ENCODE measurements around the gene HAO2. TPM values are rescaled to one million over a fixed set of nuclear protein-coding genes. Genes with fewer than 3 reads are reported as not detected.
"Not testable (repeated sequence)": the region's sequence is repeated elsewhere in the genome, so short reads cannot be mapped to it uniquely, and the experiment has no call there.

The HAO2 gene
- total RNA-seq, 2 donors from 2014 or later = not detected

- no peaks in the 10 kb centered on the region for H3K9me3 ChIP-seq
- no peak overlapping the region for H3K27ac ChIP-seq
- H3K4me1 ChIP-seq (ENCODE audit: control insufficient read depth in 1 of 2, low read depth in 2 of 2) = no peaks in the 10 kb centered on the region
- DNase-seq (ENCODE audit: low spot score) (no peak), ATAC-seq (ENCODE audit: insufficient number of reproducible peaks, low FRiP score, low read depth) (no peak)
- no peaks in the 10 kb centered on the region for H3K36me3 ChIP-seq
- no peak overlapping the region for H3K4me3 ChIP-seq
- H3K27me3 ChIP-seq (replicated peaks; ENCODE audit: insufficient read depth) = no peaks in the 10 kb centered on the region
- TF ChIP-seq CTCF (IDR thresholded peaks at IDR 0.05) = no peak
Observed at GRCh38 chr1:119373465-119373864, 4.9 kb downstream of the HAO2 start.

DNA sequence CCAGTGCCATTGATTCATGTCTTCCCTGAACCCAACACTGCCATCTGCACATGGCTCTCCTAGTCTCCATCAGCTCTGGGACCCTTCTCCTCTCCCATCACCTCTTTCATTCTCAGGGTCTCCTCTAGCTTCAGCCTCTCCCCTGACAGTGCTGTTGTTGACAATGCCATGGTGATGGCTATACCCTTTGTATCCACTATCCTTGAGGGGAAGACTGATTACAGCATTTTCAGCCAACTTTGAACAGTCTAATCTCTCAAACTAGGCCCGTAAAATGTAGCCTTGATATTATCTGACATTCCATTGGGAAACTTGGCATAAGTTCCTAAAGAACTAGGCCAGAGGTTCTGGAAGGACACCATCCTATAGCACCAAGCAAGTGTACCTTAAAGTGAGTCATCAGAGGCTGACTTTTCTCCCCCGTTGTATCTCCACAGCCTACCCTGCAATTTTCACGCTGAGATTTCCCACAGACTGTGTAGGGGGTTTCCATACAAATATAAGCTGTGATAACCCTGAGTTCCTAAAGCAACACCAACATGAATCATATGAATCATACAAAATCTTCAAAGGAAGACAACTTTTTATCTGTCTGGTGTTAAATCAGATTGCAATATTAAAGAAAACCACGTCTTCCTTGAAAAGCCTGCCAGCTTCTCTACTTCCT is 5.8 kb downstream of the HAO2 start:
- Histone ChIP-seq H3K27ac (no peak overlapping the region), H3K36me3 (no peaks in the 10 kb centered on the region), H3K9me3 (no peaks in the 10 kb centered on the region), H3K4me3 (no peak overlapping the region), H3K27me3 (replicated peaks; ENCODE audit: insufficient read depth) (no peaks in the 10 kb centered on the region), H3K4me1 (ENCODE audit: control insufficient read depth in 1 of 2, low read depth in 2 of 2) (no peaks in the 10 kb centered on the region)
- no peak for TF ChIP-seq CTCF (IDR thresholded peaks at IDR 0.05)
- DNase-seq (ENCODE audit: low spot score) (no peak), ATAC-seq (ENCODE audit: insufficient number of reproducible peaks, low FRiP score, low read depth) (no peak)

DNA sequence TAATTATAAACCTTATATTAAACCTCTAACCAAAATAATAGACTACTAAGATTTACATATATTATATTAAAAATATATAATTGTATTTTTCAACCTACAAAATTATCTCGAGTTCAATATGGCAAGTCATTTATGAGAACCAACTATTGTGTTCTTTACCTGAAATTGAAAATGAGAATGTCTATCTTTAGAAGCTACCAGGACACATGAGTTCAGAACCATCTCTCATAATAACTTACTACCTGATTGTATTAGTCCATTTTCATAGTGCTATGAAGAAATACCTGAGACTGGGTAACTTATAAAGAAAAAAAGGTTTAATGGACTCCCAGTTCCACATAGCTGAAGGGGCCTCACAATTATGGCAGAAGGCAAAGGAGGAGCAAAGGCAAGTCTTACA is 6.8 kb downstream of the HAO2 start:
- no peaks in the 10 kb centered on the region for H3K36me3 ChIP-seq
- no peaks in the 10 kb centered on the region for H3K27me3 ChIP-seq (replicated peaks; ENCODE audit: insufficient read depth)
- no peak for ATAC-seq (ENCODE audit: insufficient number of reproducible peaks, low FRiP score, low read depth)
- DNase-seq (ENCODE audit: low spot score) = no peak
- H3K27ac ChIP-seq = no peak overlapping the region
- no peak for TF ChIP-seq CTCF (IDR thresholded peaks at IDR 0.05)
- H3K9me3 ChIP-seq = no peaks in the 10 kb centered on the region
- H3K4me3 ChIP-seq = no peak overlapping the region
- no peaks in the 10 kb centered on the region for H3K4me1 ChIP-seq (ENCODE audit: control insufficient read depth in 1 of 2, low read depth in 2 of 2)

GRCh38 chr1:119376594-119376993 is 8.0 kb downstream of the HAO2 start:
- no peak for DNase-seq (ENCODE audit: low spot score)
- Histone ChIP-seq H3K9me3 (no peaks in the 10 kb centered on the region), H3K27me3 (replicated peaks; ENCODE audit: insufficient read depth) (no peaks in the 10 kb centered on the region), H3K36me3 (no peaks in the 10 kb centered on the region), H3K27ac (no peak overlapping the region), H3K4me3 (no peak overlapping the region), H3K4me1 (ENCODE audit: control insufficient read depth in 1 of 2, low read depth in 2 of 2) (no peaks in the 10 kb centered on the region)
- TF ChIP-seq CTCF (IDR thresholded peaks at IDR 0.05) = no peak
- ATAC-seq (ENCODE audit: insufficient number of reproducible peaks, low FRiP score, low read depth) = no peak

DNA sequence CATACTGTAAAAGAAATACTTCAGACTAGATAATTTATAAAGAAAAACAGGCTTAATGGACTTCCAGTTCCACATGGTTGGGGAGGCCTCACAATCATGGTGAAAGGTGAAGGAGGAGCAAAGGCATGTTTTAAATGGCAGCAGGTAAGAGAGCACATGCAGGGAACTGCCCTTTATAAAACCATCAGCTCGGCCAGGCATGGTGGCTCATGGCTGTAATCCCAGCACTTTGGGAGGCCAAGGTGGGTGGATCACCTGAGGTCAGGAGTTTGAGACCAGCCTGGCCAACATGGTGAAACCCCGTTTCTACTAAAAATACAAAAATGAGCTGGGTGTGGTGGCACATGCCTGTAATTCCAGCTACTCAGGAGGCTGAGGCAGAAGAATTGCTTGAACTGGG is 9.0 kb downstream of the HAO2 start:
- H3K9me3 ChIP-seq; DNase-seq (ENCODE audit: low spot score); H3K4me1 ChIP-seq (ENCODE audit: control insufficient read depth in 1 of 2, low read depth in 2 of 2); H3K36me3 ChIP-seq; H3K27ac ChIP-seq; H3K27me3 ChIP-seq (replicated peaks; ENCODE audit: insufficient read depth); H3K4me3 ChIP-seq; ATAC-seq (ENCODE audit: insufficient number of reproducible peaks, low FRiP score, low read depth): not testable (repeated sequence)

DNA sequence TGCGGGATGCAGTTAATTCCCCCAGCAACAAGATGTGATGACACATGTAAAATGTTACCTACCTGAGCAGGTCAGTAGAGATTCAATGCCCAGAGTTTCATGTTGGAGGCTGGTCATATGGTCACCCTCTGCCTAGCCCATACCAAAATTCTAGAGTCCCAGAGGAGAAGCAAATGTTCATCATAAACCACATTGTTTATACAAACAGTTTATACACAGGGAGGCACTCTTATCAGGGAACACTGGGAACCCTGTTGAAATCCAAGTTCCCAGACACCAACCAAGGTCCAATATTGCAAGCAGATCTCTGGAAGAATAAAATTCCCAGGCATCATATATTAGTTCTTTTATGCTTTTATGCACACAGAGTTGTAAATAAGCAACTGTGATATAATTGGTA is 10.5 kb downstream of the HAO2 start:
- no peaks in the 10 kb centered on the region for H3K36me3 ChIP-seq
- H3K27ac ChIP-seq = no peak overlapping the region
- no peak for TF ChIP-seq CTCF (IDR thresholded peaks at IDR 0.05)
- ATAC-seq (ENCODE audit: insufficient number of reproducible peaks, low FRiP score, low read depth) (no peak), DNase-seq (ENCODE audit: low spot score) (no peak)
- no peak overlapping the region for H3K4me3 ChIP-seq
- H3K9me3 ChIP-seq = no peaks in the 10 kb centered on the region
- H3K27me3 ChIP-seq (replicated peaks; ENCODE audit: insufficient read depth) = no peaks in the 10 kb centered on the region
- H3K4me1 ChIP-seq (ENCODE audit: control insufficient read depth in 1 of 2, low read depth in 2 of 2) = no peaks in the 10 kb centered on the region
